Measurements from ENCODE around the gene DAPK2. TPM values are rescaled to one million over a fixed set of nuclear protein-coding genes. Genes with fewer than 3 reads are reported as not detected.

Gene DAPK2
- total and polyA plus RNA-seq, 2 of the 4 experiments (the other 2 are of a cell fraction): 0.34 to 0.36 TPM

DNA sequence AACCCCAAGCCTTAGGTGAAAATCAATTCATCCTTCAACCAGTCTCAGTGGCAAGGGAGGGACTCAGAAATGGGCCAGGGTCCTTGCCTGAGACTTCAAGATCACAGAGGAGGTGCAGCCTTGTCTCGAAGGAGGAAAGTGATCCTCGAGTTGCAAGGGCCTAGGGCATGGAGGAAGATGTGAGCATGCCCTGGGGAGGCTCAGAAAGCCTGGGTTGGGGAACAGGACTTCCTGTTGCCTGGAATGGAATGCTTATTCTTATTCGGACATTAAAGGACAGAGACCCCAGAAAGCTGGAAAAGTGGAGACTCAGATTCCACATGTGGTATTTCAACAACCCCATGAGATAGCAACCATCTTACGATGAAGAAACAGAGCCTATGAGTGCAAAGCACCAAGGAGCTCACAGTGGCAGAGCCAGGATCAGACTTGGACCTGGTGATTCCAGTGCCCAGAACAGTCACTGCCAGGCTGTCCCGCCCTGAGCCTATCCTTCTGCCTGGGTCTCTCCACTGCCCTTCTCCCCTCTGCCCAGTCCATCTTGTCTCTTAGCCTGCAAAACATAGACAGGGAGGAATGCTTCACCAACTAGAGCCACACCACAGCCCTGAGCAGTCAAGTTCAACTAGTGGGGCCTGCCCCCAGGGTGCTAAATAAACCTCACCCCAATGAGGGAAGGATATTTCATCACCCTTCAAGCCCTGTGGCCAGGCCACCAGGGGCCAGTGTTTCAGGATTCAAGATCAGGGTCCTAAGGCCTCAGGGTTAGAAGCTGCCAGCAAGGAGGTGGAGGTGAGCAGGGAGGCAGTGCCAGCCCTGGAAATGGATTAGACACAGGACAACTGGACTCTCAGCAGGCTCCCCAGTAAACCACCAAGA, 21.9 kb downstream of the DAPK2 start:
- no peak overlapping the region for H3K9ac ChIP-seq (ENCODE audit: low read depth, low read length)
- intact Hi-C loops (cut with micrococcal nuclease): no loop called here
- in situ Hi-C loops (cut with MboI; ENCODE audit: low sequenced_read_pairs): loop anchor here (25.0 kb wide), 1 partner anchor 162 kb away; no protein-coding TSS in a partner anchor

More for the DNA sequence above, 21.9 kb downstream of the DAPK2 start:
- Histone ChIP-seq H2AK9ac (replicated peaks; ENCODE audit: low read depth, low read length, poor library complexity) (no peak overlapping the region), H3K4me3 (ENCODE audit: insufficient read depth, low read depth, low read length) (no peak overlapping the region), H4K91ac (ENCODE audit: insufficient read depth, low read depth, low read length) (no peak overlapping the region), H3K27me3 (ENCODE audit: control insufficient read depth, insufficient read depth, low read length) (peaks cover 18% of the 10 kb centered on the region), H4K8ac (ENCODE audit: low read depth in 2 of 2, low read length in 2 of 2) (no peak overlapping the region), H3K18ac (ENCODE audit: low read depth, low read length) (no peak overlapping the region), H3K9me3 (ENCODE audit: control insufficient read depth, insufficient read depth, low read length) (peaks cover 6% of the 10 kb centered on the region; the same call in 1 of the 2 replicates), H2BK5ac (ENCODE audit: low read depth, low read length, poor library complexity, severe bottlenecking) (no peak overlapping the region), H3K4ac (ENCODE audit: low read depth, low read length) (no peak overlapping the region), H3K27ac (ENCODE audit: insufficient read depth, low read length) (no peak overlapping the region), H2AFZ (replicated peaks; ENCODE audit: low read length, poor library complexity) (no peak overlapping the region), H2BK120ac (ENCODE audit: low read depth, low read length) (no peak overlapping the region), H3K36me3 (ENCODE audit: control insufficient read depth, insufficient read depth, low read length) (no peaks in the 10 kb centered on the region), H3K4me1 (ENCODE audit: control insufficient read depth, insufficient read depth, low read length) (peaks cover 3% of the 10 kb centered on the region; the same call in 1 of the 2 replicates), H4K5ac (ENCODE audit: low read depth, low read length) (no peak overlapping the region), H4K20me1 (ENCODE audit: insufficient read depth, low read length) (no peaks in the 10 kb centered on the region), H3K4me2 (ENCODE audit: low read depth, low read length) (no peak overlapping the region), H2BK15ac (ENCODE audit: low read depth, low read length) (no peak overlapping the region), H3K23ac (ENCODE audit: low read depth, low read length) (no peak overlapping the region), H3K79me1 (ENCODE audit: low read depth in 1 of 2, low read length in 2 of 2) (no peaks in the 10 kb centered on the region), H2BK20ac (ENCODE audit: low read depth, low read length) (no peak overlapping the region), H2AK5ac (ENCODE audit: low read depth, low read length) (no peak overlapping the region), H3K9me1 (ENCODE audit: insufficient read depth, low read length) (no peaks in the 10 kb centered on the region), H3K14ac (replicated peaks; ENCODE audit: low read depth, low read length) (no peak overlapping the region), H3K56ac (ENCODE audit: extremely low read depth, insufficient read depth, low read length) (no peak overlapping the region)
- BruUV-seq (replicated peaks): no TSS peak
- DNase-seq (no peak), ATAC-seq (ENCODE audit: low read depth) (no peak)
- TF ChIP-seq FOS (IDR thresholded peaks at IDR 0.05; ENCODE audit: low read depth, low read length): no peak
- no peak for TF ChIP-seq NFE2L2 (IDR thresholded peaks at IDR 0.05; ENCODE audit: low read depth, low read length)
- TF ChIP-seq MAFK (IDR thresholded peaks at IDR 0.05; ENCODE audit: low read depth, low read length): no peak
- TF ChIP-seq, protein P1, sequence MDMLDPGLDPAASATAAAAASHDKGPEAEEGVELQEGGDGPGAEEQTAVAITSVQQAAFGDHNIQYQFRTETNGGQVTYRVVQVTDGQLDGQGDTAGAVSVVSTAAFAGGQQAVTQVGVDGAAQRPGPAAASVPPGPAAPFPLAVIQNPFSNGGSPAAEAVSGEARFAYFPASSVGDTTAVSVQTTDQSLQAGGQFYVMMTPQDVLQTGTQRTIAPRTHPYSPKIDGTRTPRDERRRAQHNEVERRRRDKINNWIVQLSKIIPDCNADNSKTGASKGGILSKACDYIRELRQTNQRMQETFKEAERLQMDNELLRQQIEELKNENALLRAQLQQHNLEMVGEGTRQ (IDR thresholded peaks at IDR 0.05; ENCODE audit: low read depth, low read length): no peak
- TF ChIP-seq CEBPB (IDR thresholded peaks at IDR 0.05; ENCODE audit: low read depth, low read length): no peak
- TF ChIP-seq, protein P2, sequence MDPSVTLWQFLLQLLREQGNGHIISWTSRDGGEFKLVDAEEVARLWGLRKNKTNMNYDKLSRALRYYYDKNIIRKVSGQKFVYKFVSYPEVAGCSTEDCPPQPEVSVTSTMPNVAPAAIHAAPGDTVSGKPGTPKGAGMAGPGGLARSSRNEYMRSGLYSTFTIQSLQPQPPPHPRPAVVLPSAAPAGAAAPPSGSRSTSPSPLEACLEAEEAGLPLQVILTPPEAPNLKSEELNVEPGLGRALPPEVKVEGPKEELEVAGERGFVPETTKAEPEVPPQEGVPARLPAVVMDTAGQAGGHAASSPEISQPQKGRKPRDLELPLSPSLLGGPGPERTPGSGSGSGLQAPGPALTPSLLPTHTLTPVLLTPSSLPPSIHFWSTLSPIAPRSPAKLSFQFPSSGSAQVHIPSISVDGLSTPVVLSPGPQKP (IDR thresholded peaks at IDR 0.05; ENCODE audit: borderline replicate concordance, low read depth, low read length): no peak
- no peak for TF ChIP-seq MAZ (IDR thresholded peaks at IDR 0.05; ENCODE audit: borderline replicate concordance, low read depth, low read length)
- no peak for TF ChIP-seq POLR2A (IDR thresholded peaks at IDR 0.05; ENCODE audit: low read depth, low read length)
- no peak for TF ChIP-seq MXI1 (IDR thresholded peaks at IDR 0.05; ENCODE audit: borderline replicate concordance, low read depth, low read length)
- no peak for TF ChIP-seq RFX5 (IDR thresholded peaks at IDR 0.05; ENCODE audit: low read depth, low read length)
- WGBS, 2 experiments (ENCODE audit: extremely low coverage in 2 of 2, insufficient read length in 1 of 2): 86% methylated on average over 1 of the region's 5 CpGs; no CpG with 5 or more reads in 1 of the 2 experiments
- ChIA-PET POLR2A (ENCODE audit: unreplicated experiment) (no interaction called here), CTCF (interaction anchor here (1.6 kb wide), 1 partner anchor 26 kb away, joined by 4 read pairs; no protein-coding TSS in a partner anchor)
- dilution Hi-C loops (cut with HindIII; ENCODE audit: low sequenced_read_pairs, unreplicated experiment): no loop called here
